ENCODE results near the gene ALLC. TPM values are rescaled to one million over a fixed set of nuclear protein-coding genes. Genes with fewer than 3 reads are reported as not detected.
A peak's percentile ranks its signal among the peaks of the same experiment; 100 is the strongest.
"Not testable (repeated sequence)": the region's sequence is repeated elsewhere in the genome, so short reads cannot be mapped to it uniquely, and the experiment has no call there.

Gene ALLC
- total RNA-seq, 1 experiment from 2014 or later, result not detected

- no peaks in the 10 kb centered on the region for H3K36me3 ChIP-seq (ENCODE audit: insufficient read depth, low read length)
- H3K9me3 ChIP-seq (ENCODE audit: low read length), result no peaks in the 10 kb centered on the region
- H4K20me1 ChIP-seq (ENCODE audit: insufficient read depth, low read depth, low read length), result no peaks in the 10 kb centered on the region
- DNase-seq, result no peak
- H3K9me2 ChIP-seq (replicated peaks; ENCODE audit: insufficient read depth, low read length), result no peaks in the 10 kb centered on the region
- no peak overlapping the region for H2AFZ ChIP-seq (ENCODE audit: low read length)
- no peaks in the 10 kb centered on the region for H3K27me3 ChIP-seq (ENCODE audit: low read length)
- H3K9ac ChIP-seq (ENCODE audit: low read length), result no peak overlapping the region
- H3K4me1 ChIP-seq (ENCODE audit: low read length), result peaks cover 23% of the 10 kb centered on the region
- no peak overlapping the region for H3K27ac ChIP-seq (ENCODE audit: low read length)
- H3K79me2 ChIP-seq (ENCODE audit: low read length), result no peaks in the 10 kb centered on the region
- H3K4me2 ChIP-seq (ENCODE audit: low read depth, low read length, poor library complexity, severe bottlenecking), result no peak overlapping the region
- H3K4me3 ChIP-seq (ENCODE audit: low read length), result no peak overlapping the region
Measured at GRCh38 chr2:3654531-3655225, 3.3 kb upstream of the ALLC start.

DNA sequence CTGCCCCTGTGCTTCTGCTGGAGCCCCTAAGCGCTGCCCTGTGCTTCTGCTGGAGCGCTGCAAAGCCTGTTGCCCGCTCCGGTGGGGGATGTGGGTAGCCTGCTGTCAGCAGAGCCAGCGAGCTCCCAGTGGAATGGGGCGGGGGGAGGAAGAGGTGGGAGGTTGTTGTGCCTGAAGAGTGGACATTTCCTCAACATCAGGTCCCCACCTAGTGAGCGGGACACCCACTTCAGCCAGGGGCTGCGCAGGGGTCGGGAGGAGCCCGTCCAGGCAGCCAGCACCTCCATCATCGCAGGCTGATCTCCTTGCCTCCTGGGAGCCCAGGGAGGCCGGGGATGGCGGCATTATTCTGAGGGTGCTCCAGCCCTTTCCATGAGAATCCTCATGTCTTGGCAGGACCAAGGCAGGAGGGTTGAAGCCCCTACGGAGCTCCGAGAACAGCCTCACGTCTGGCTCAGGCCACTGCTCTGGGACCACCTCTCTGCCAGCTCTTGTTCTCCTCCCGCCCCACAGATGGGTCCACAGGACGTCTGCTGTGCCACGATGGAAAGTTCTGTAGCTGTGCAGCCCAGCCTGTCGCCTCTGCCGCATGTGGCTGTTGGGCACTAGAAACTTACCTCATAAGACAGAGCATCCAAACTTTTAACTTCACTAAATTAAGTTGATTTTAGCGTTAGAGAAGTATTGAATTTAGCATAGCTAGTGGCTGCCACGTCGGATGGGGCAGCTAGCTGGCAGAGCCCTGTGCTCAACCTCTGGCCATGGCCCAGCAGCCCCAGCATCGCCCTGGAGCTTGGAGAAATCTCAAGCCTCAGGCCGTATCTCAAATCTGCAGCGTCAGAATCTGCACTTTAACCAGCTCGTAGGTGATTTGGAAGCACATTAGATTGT, 1.9 kb upstream of the ALLC start:
- H3K4me3 ChIP-seq (ENCODE audit: low read length), result no peak overlapping the region
- H3K9me2 ChIP-seq (replicated peaks; ENCODE audit: insufficient read depth, low read length), result no peaks in the 10 kb centered on the region
- H2AFZ ChIP-seq (ENCODE audit: low read length), result no peak overlapping the region
- H3K27ac ChIP-seq (ENCODE audit: low read length), result no peak overlapping the region
- no peaks in the 10 kb centered on the region for H3K9me3 ChIP-seq (ENCODE audit: low read length)
- H3K36me3 ChIP-seq (ENCODE audit: insufficient read depth, low read length), result no peaks in the 10 kb centered on the region
- no peaks in the 10 kb centered on the region for H3K27me3 ChIP-seq (ENCODE audit: low read length)
- H3K4me1 ChIP-seq (ENCODE audit: low read length), result peaks cover 18% of the 10 kb centered on the region
- no peaks in the 10 kb centered on the region for H4K20me1 ChIP-seq (ENCODE audit: insufficient read depth, low read depth, low read length)
- H3K79me2 ChIP-seq (ENCODE audit: low read length), result no peaks in the 10 kb centered on the region
- no peak for DNase-seq
- no peak overlapping the region for H3K4me2 ChIP-seq (ENCODE audit: low read depth, low read length, poor library complexity, severe bottlenecking)
- H3K9ac ChIP-seq (ENCODE audit: low read length), result no peak overlapping the region

- Histone ChIP-seq H3K27ac (ENCODE audit: low read length) (no peak overlapping the region), H4K20me1 (ENCODE audit: insufficient read depth, low read depth, low read length) (no peaks in the 10 kb centered on the region), H3K36me3 (ENCODE audit: insufficient read depth, low read length) (no peaks in the 10 kb centered on the region), H3K4me3 (ENCODE audit: low read length) (no peak overlapping the region), H3K27me3 (ENCODE audit: low read length) (no peaks in the 10 kb centered on the region), H3K9me2 (replicated peaks; ENCODE audit: insufficient read depth, low read length) (no peaks in the 10 kb centered on the region), H2AFZ (ENCODE audit: low read length) (peak overlapping the region; percentile 78; the same call in 1 of the 2 replicates), H3K9ac (ENCODE audit: low read length) (peak overlapping the region; percentile 24), H3K9me3 (ENCODE audit: low read length) (no peaks in the 10 kb centered on the region), H3K79me2 (ENCODE audit: low read length) (no peaks in the 10 kb centered on the region), H3K4me2 (ENCODE audit: low read depth, low read length, poor library complexity, severe bottlenecking) (peak overlapping the region; percentile 43), H3K4me1 (ENCODE audit: low read length) (peaks cover 10% of the 10 kb centered on the region)
- peak; percentile 50 for DNase-seq
Measured at GRCh38 chr2:3656762-3657721, 958 bp upstream of the ALLC start.

- no peak overlapping the region for H3K4me2 ChIP-seq (ENCODE audit: low read depth, low read length, poor library complexity, severe bottlenecking)
- H3K27ac ChIP-seq (ENCODE audit: low read length), result no peak overlapping the region
- DNase-seq, result no peak
- H3K9ac ChIP-seq (ENCODE audit: low read length), result no peak overlapping the region
- no peaks in the 10 kb centered on the region for H3K79me2 ChIP-seq (ENCODE audit: low read length)
- no peak overlapping the region for H3K4me3 ChIP-seq (ENCODE audit: low read length)
- no peak overlapping the region for H2AFZ ChIP-seq (ENCODE audit: low read length)
- H3K36me3 ChIP-seq (ENCODE audit: insufficient read depth, low read length), result no peaks in the 10 kb centered on the region
- H3K9me3 ChIP-seq (ENCODE audit: low read length), result no peaks in the 10 kb centered on the region
- no peaks in the 10 kb centered on the region for H3K9me2 ChIP-seq (replicated peaks; ENCODE audit: insufficient read depth, low read length)
- no peaks in the 10 kb centered on the region for H4K20me1 ChIP-seq (ENCODE audit: insufficient read depth, low read depth, low read length)
- H3K4me1 ChIP-seq (ENCODE audit: low read length), result peaks cover 4% of the 10 kb centered on the region
- H3K27me3 ChIP-seq (ENCODE audit: low read length), result no peaks in the 10 kb centered on the region
Measured at GRCh38 chr2:3659447-3660432, 1.7 kb downstream of the ALLC start.

- not testable (repeated sequence) for H3K9me2 ChIP-seq (replicated peaks; ENCODE audit: insufficient read depth, low read length); DNase-seq; H4K20me1 ChIP-seq (ENCODE audit: insufficient read depth, low read depth, low read length)
Measured at GRCh38 chr2:3660640-3661039, 2.6 kb downstream of the ALLC start.

GRCh38 chr2:3661149-3661660, 3.2 kb downstream of the ALLC start:
- no peak overlapping the region for H3K9ac ChIP-seq (ENCODE audit: low read length)
- no peaks in the 10 kb centered on the region for H3K9me2 ChIP-seq (replicated peaks; ENCODE audit: insufficient read depth, low read length)
- no peaks in the 10 kb centered on the region for H3K27me3 ChIP-seq (ENCODE audit: low read length)
- no peak overlapping the region for H3K4me2 ChIP-seq (ENCODE audit: low read depth, low read length, poor library complexity, severe bottlenecking)
- H2AFZ ChIP-seq (ENCODE audit: low read length), result no peak overlapping the region
- no peaks in the 10 kb centered on the region for H3K79me2 ChIP-seq (ENCODE audit: low read length)
- H3K36me3 ChIP-seq (ENCODE audit: insufficient read depth, low read length), result no peaks in the 10 kb centered on the region
- no peak for DNase-seq
- H3K9me3 ChIP-seq (ENCODE audit: low read length), result no peaks in the 10 kb centered on the region
- no peak overlapping the region for H3K27ac ChIP-seq (ENCODE audit: low read length)
- no peaks in the 10 kb centered on the region for H4K20me1 ChIP-seq (ENCODE audit: insufficient read depth, low read depth, low read length)
- peaks cover 4% of the 10 kb centered on the region for H3K4me1 ChIP-seq (ENCODE audit: low read length)
- no peak overlapping the region for H3K4me3 ChIP-seq (ENCODE audit: low read length)

More at GRCh38 chr2:3660640-3661039, 2.6 kb downstream of the ALLC start:
- H3K4me1 ChIP-seq (ENCODE audit: low read length); H3K27me3 ChIP-seq (ENCODE audit: low read length); H3K4me3 ChIP-seq (ENCODE audit: low read length); H3K9me3 ChIP-seq (ENCODE audit: low read length); H3K36me3 ChIP-seq (ENCODE audit: insufficient read depth, low read length); H2AFZ ChIP-seq (ENCODE audit: low read length); H3K27ac ChIP-seq (ENCODE audit: low read length); H3K4me2 ChIP-seq (ENCODE audit: low read depth, low read length, poor library complexity, severe bottlenecking); H3K79me2 ChIP-seq (ENCODE audit: low read length); H3K9ac ChIP-seq (ENCODE audit: low read length): not testable (repeated sequence)

DNA sequence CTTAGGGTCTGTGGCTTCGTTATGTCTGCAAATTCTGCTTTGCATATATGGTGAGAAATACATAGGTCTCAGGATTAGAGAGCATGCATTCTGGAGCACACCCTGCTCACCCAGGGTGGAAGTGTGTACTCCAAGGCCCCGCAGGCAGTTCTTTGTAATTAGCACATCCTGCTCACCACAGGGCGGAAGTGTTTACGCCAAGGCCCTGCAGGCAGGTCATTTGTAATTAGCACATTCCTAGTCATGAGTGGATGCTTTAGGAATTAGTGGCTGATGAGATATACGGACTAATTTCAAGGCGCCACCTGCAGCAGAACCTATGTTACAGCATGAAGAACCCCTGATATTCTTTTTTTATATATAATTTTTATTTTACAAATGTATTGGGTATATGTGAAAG, 4.2 kb downstream of the ALLC start:
- Histone ChIP-seq H3K4me3 (ENCODE audit: low read length) (no peak overlapping the region), H3K9ac (ENCODE audit: low read length) (no peak overlapping the region), H3K4me1 (ENCODE audit: low read length) (no peaks in the 10 kb centered on the region), H3K79me2 (ENCODE audit: low read length) (no peaks in the 10 kb centered on the region), H3K36me3 (ENCODE audit: insufficient read depth, low read length) (no peaks in the 10 kb centered on the region), H3K27ac (ENCODE audit: low read length) (no peak overlapping the region), H3K9me2 (replicated peaks; ENCODE audit: insufficient read depth, low read length) (no peaks in the 10 kb centered on the region), H3K27me3 (ENCODE audit: low read length) (no peaks in the 10 kb centered on the region), H4K20me1 (ENCODE audit: insufficient read depth, low read depth, low read length) (no peaks in the 10 kb centered on the region), H3K4me2 (ENCODE audit: low read depth, low read length, poor library complexity, severe bottlenecking) (no peak overlapping the region), H2AFZ (ENCODE audit: low read length) (no peak overlapping the region), H3K9me3 (ENCODE audit: low read length) (no peaks in the 10 kb centered on the region)
- DNase-seq, result no peak
